CD4-positive, alpha-beta T cell treated with Interleukin-15 for 1 hour (primary cell): ENCODE data around the gene NEUROD1.
A peak's percentile ranks its signal among the peaks of the same experiment; 100 is the strongest.
"Not testable (repeated sequence)": the region's sequence is repeated elsewhere in the genome, so short reads cannot be mapped to it uniquely, and the experiment has no call there.

Experiments
- DNase-seq: peaks from one replicate; pipeline ENCODE4 v3.0.0-alpha.2; 2020

NEUROD1 gene

GRCh38 chr2:181680055-181680936 lies at the start of gene NEUROD1:
NEUROD1 (minus strand) TSS chr2:181680517; CDS start chr2:181678860, 1,657 bp downstream.
- DNase-seq, result no peak

GRCh38 chr2:181725476-181725875 lies 45.2 kb upstream of the NEUROD1 start:
- no peak for DNase-seq

GRCh38 chr2:181724662-181725061 lies 44.3 kb upstream of the NEUROD1 start:
- no peak for DNase-seq

- DNase-seq, result no peak
Observed at GRCh38 chr2:181723731-181724130, 43.4 kb upstream of the NEUROD1 start.

GRCh38 chr2:181715033-181715630 lies 34.8 kb upstream of the NEUROD1 start:
- peak; percentile 49 for DNase-seq

GRCh38 chr2:181711051-181711450 lies 30.7 kb upstream of the NEUROD1 start:
- not testable (repeated sequence) for DNase-seq

GRCh38 chr2:181702519-181702918 lies 22.2 kb upstream of the NEUROD1 start:
- DNase-seq, result not testable (repeated sequence)

- DNase-seq, result no peak
Observed at GRCh38 chr2:181698223-181698622, 17.9 kb upstream of the NEUROD1 start.

GRCh38 chr2:181697571-181697970 lies 17.3 kb upstream of the NEUROD1 start:
- DNase-seq, result no peak

GRCh38 chr2:181697126-181697525 lies 16.8 kb upstream of the NEUROD1 start:
- no peak for DNase-seq

GRCh38 chr2:181694271-181694670 lies 14.0 kb upstream of the NEUROD1 start:
- DNase-seq, result no peak

GRCh38 chr2:181690860-181691259 lies 10.5 kb upstream of the NEUROD1 start:
- no peak for DNase-seq

GRCh38 chr2:181686576-181687185 lies 6.4 kb upstream of the NEUROD1 start:
- no peak for DNase-seq

- no peak for DNase-seq
Observed at GRCh38 chr2:181685150-181685688, 4.9 kb upstream of the NEUROD1 start.

GRCh38 chr2:181684454-181685149 lies 4.3 kb upstream of the NEUROD1 start:
- no peak for DNase-seq

- no peak for DNase-seq
Observed at GRCh38 chr2:181683518-181684453, 3.5 kb upstream of the NEUROD1 start.

- no peak for DNase-seq
Observed at GRCh38 chr2:181682795-181683517, 2.6 kb upstream of the NEUROD1 start.

GRCh38 chr2:181682026-181682789 lies 1.9 kb upstream of the NEUROD1 start:
- DNase-seq, result no peak

GRCh38 chr2:181680937-181681811 lies 857 bp upstream of the NEUROD1 start:
- DNase-seq, result no peak
